H1 (cell line): ENCODE data around the gene LYPD6. TPM values are rescaled to one million over a fixed set of nuclear protein-coding genes. Genes with fewer than 3 reads are reported as not detected.

Source experiments
- CTBP2 ChIP-seq: IDR thresholded peaks from 2 replicates; pipeline ENCODE4 v1.7.0; 2011; ENCODE audit warnings: borderline replicate concordance, mild to moderate bottlenecking, moderate library complexity, mixed read lengths, low read length; ENCODE audit not compliant: insufficient read depth, insufficient read length
- HDAC2 ChIP-seq, 2 experiments: fragments of 300-600 bp in 1 of 2; sonication (generic) in 1 of 2; IDR thresholded peaks; 2 replicates each; pipeline ENCODE4 v1.6.1; 2011 to 2012; ENCODE audit warnings: low read depth in 2 of 2, low read length in 2 of 2, mild to moderate bottlenecking in 2 of 2, moderate library complexity in 2 of 2, borderline replicate concordance in 1 of 2, inconsistent platforms in 1 of 2
- TAF7 ChIP-seq: optimal IDR thresholded peaks from 2 replicates; pipeline ENCODE3; 2011; ENCODE audit warnings: low read depth, mild to moderate bottlenecking, inconsistent platforms, low read length, moderate library complexity, borderline replicate concordance
- polyA plus RNA-seq, 7 experiments: library from polyadenylated mRNA; depleted of rRNA in 3 of 7; stranded (reverse) in 5 of 7; unstranded in 2 of 7; fragments of >200 nt in 5 of 7; fragments of 200-250 nt in 2 of 7; gene quantifications; 1 replicate in 5 of 7; 2 replicates in 1 of 7; 4 replicates in 1 of 7; pipeline versions ENCODE4 v1.2.1 to v1.2.3, GENCODE V29; 2011 to 2013; ENCODE audit warnings: missing spikeins in 2 of 7, mixed read lengths in 2 of 7
- total RNA-seq: library from RNA; stranded (reverse); fragmentation: NEBNext Ultra II Directional; extraction: Animal tissue kit (Norgen Biotek cat#: 25700); gene quantifications from 2 replicates; pipeline ENCODE4 v1.2.1, GENCODE V29; 2021
- TF ChIP-seq, protein P1 (sequence below), 3 experiments: IDR thresholded peaks; 1 replicate in 2 of 3; 2 replicates in 1 of 3; pipeline versions ENCODE4 v1.5.1 to v1.6.1; 2011; ENCODE audit warnings: low read length in 3 of 3, mild to moderate bottlenecking in 3 of 3, inconsistent platforms in 2 of 3, low read depth in 1 of 3, moderate library complexity in 1 of 3; ENCODE audit not compliant: insufficient read depth in 1 of 3; ENCODE audit errors: control extremely low read depth in 1 of 3

LYPD6 gene
- total and polyA plus RNA-seq, 2 of the 8 experiments (the other 6 are each of a cell fraction or from before 2014, with no cell fraction given), result 5.6 to 8.9 TPM

GRCh38 chr2:149483004-149483605, 152.7 kb downstream of the LYPD6 start (continued):
- TF ChIP-seq, protein P1, sequence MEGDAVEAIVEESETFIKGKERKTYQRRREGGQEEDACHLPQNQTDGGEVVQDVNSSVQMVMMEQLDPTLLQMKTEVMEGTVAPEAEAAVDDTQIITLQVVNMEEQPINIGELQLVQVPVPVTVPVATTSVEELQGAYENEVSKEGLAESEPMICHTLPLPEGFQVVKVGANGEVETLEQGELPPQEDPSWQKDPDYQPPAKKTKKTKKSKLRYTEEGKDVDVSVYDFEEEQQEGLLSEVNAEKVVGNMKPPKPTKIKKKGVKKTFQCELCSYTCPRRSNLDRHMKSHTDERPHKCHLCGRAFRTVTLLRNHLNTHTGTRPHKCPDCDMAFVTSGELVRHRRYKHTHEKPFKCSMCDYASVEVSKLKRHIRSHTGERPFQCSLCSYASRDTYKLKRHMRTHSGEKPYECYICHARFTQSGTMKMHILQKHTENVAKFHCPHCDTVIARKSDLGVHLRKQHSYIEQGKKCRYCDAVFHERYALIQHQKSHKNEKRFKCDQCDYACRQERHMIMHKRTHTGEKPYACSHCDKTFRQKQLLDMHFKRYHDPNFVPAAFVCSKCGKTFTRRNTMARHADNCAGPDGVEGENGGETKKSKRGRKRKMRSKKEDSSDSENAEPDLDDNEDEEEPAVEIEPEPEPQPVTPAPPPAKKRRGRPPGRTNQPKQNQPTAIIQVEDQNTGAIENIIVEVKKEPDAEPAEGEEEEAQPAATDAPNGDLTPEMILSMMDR (IDR thresholded peaks at IDR 0.05; ENCODE audit: control extremely low read depth in 1 of 3, insufficient read depth in 1 of 3, low read depth in 1 of 3, low read length in 3 of 3), result no peak
- TF ChIP-seq HDAC2 (IDR thresholded peaks at IDR 0.05; ENCODE audit: borderline replicate concordance in 1 of 2, low read depth in 2 of 2, low read length in 2 of 2), result no peak
- no peak for TF ChIP-seq CTBP2
- TF ChIP-seq TAF7, result no peak
